K562 (cell line): ENCODE data around the gene HIVEP3.

Experiments used
- CCNT2 ChIP-seq: IDR thresholded peaks from 2 replicates; pipeline ENCODE4 v1.6.1; 2011; ENCODE audit warnings: borderline replicate concordance, low read depth, mild to moderate bottlenecking, moderate library complexity, mixed read lengths, low read length; ENCODE audit not compliant: insufficient read length; ENCODE audit errors: extremely low read depth
- CHD2 ChIP-seq: IDR thresholded peaks from 2 replicates; pipeline ENCODE4 v1.6.1; 2011; ENCODE audit warnings: low read depth, low read length
- FOXA1 ChIP-seq: fragments of 450-650 bp; IDR thresholded peaks from 2 replicates; pipeline ENCODE4 v1.6.1; 2016; ENCODE audit warnings: mild to moderate bottlenecking, borderline replicate concordance
- KLF16 ChIP-seq: IDR thresholded peaks from 2 replicates; pipeline ENCODE4 v1.6.1; 2016; ENCODE audit warnings: antibody characterized with exemption
- MEIS2 ChIP-seq: fragments of 450-650 bp; IDR thresholded peaks from 2 replicates; pipeline ENCODE4 v1.6.1; 2014; ENCODE audit warnings: mild to moderate bottlenecking; ENCODE audit not compliant: partially characterized antibody
- MXI1 ChIP-seq: IDR thresholded peaks from 2 replicates; pipeline ENCODE4 v1.6.1; 2011; ENCODE audit warnings: low read depth, mild to moderate bottlenecking, improper control_type of control experiment, low read length
- PHF20 ChIP-seq: fragments of 450-650 bp; IDR thresholded peaks from 2 replicates; pipeline ENCODE4 v1.6.1; 2018; ENCODE audit not compliant: partially characterized antibody
- SMAD1 ChIP-seq: fragments of 150-350 bp; IDR thresholded peaks from 2 replicates; pipeline ENCODE4 v1.6.1; 2014; ENCODE audit warnings: low read length, low read depth; ENCODE audit not compliant: partially characterized antibody
- ZNF274 ChIP-seq: IDR thresholded peaks from 2 replicates; pipeline ENCODE4 v1.6.1; 2011; ENCODE audit warnings: low read depth, mild to moderate bottlenecking, low read length, moderate library complexity, borderline replicate concordance
- ZNF77 ChIP-seq: fragments of 250-450 bp; sonication (Bioruptor Pico); IDR thresholded peaks from 2 replicates; pipeline ENCODE4 v1.5.0; 2020
- TF ChIP-seq, protein P1 (sequence below): sonication (generic); formaldehyde crosslinking; IDR thresholded peaks from 2 replicates; pipeline ENCODE4 v1.8.1; 2023; ENCODE audit warnings: mild to moderate bottlenecking, missing genetic modification reagents

- TF ChIP-seq CCNT2: no peak
- no peak for TF ChIP-seq ZNF77 (CRISPR knock-in tag)
- TF ChIP-seq CHD2: no peak
- no peak for TF ChIP-seq KLF16
- TF ChIP-seq SMAD1: no peak
- TF ChIP-seq MXI1: no peak
- TF ChIP-seq PHF20: no peak
- no peak for TF ChIP-seq FOXA1
- TF ChIP-seq ZNF274: no peak
- no peak for TF ChIP-seq MEIS2
- TF ChIP-seq, protein P1, sequence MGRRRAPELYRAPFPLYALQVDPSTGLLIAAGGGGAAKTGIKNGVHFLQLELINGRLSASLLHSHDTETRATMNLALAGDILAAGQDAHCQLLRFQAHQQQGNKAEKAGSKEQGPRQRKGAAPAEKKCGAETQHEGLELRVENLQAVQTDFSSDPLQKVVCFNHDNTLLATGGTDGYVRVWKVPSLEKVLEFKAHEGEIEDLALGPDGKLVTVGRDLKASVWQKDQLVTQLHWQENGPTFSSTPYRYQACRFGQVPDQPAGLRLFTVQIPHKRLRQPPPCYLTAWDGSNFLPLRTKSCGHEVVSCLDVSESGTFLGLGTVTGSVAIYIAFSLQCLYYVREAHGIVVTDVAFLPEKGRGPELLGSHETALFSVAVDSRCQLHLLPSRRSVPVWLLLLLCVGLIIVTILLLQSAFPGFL (CRISPR knock-in tag): no peak
These were observed 40.2 kb downstream of the HIVEP3 start for GRCh38 chr1:41878495-41878894.
